HG03175 (cell line): ENCODE measurements around the gene ANKAR.
A peak's percentile ranks its signal among the peaks of the same experiment; 100 is the strongest.
"Not testable (repeated sequence)": the region's sequence is repeated elsewhere in the genome, so short reads cannot be mapped to it uniquely, and the experiment has no call there.

Source experiments
- ATAC-seq: cut with Tn5 transposase; IDR thresholded peaks from one replicate; pipeline ENCODE4 v1.9.1; 2021; ENCODE audit warnings: mild to moderate bottlenecking, moderate library complexity; ENCODE audit not compliant: unreplicated experiment

The ANKAR gene

GRCh38 chr2:189659734-189660133 lies 14.7 kb upstream of the ANKAR start:
- no peak for ATAC-seq

GRCh38 chr2:189660803-189661147 lies 13.7 kb upstream of the ANKAR start:
- no peak for ATAC-seq

GRCh38 chr2:189661148-189661956 lies 13.1 kb upstream of the ANKAR start, which contains the start of gene ASNSD1:
Gene ASNSD1, plus strand, starts transcription at chr2:189661459. Its CDS starts 4,674 bp downstream, at chr2:189666133.
- peak; percentile 94 for ATAC-seq

GRCh38 chr2:189661957-189662321 lies 12.5 kb upstream of the ANKAR start:
- no peak for ATAC-seq

- no peak for ATAC-seq
Observed at GRCh38 chr2:189662669-189663226, 11.7 kb upstream of the ANKAR start.

- ATAC-seq: not testable (repeated sequence)
Observed at GRCh38 chr2:189663319-189663718, 11.2 kb upstream of the ANKAR start.

GRCh38 chr2:189669913-189670312 lies 4.6 kb upstream of the ANKAR start:
- no peak for ATAC-seq

GRCh38 chr2:189673661-189674373 lies 653 bp upstream of the ANKAR start:
- no peak for ATAC-seq

GRCh38 chr2:189676471-189676870 lies 2.0 kb downstream of the ANKAR start:
- ATAC-seq: no peak

GRCh38 chr2:189679226-189679625 lies 4.8 kb downstream of the ANKAR start:
- no peak for ATAC-seq

GRCh38 chr2:189681203-189681602 lies 6.7 kb downstream of the ANKAR start:
- ATAC-seq: no peak

- ATAC-seq: no peak
Observed at GRCh38 chr2:189681903-189682302, 7.4 kb downstream of the ANKAR start.

GRCh38 chr2:189683348-189683747 lies 8.9 kb downstream of the ANKAR start:
- ATAC-seq: no peak

GRCh38 chr2:189684811-189685210 lies 10.3 kb downstream of the ANKAR start:
- no peak for ATAC-seq

GRCh38 chr2:189685540-189686229 lies 11.2 kb downstream of the ANKAR start:
- ATAC-seq: no peak

GRCh38 chr2:189687796-189688195 lies 13.3 kb downstream of the ANKAR start:
- ATAC-seq: not testable (repeated sequence)

- ATAC-seq: no peak
Observed at GRCh38 chr2:189696223-189696622, 21.8 kb downstream of the ANKAR start.

- ATAC-seq: peak; percentile 58
Observed at GRCh38 chr2:189698020-189698887, 23.8 kb downstream of the ANKAR start.

- no peak for ATAC-seq
Observed at GRCh38 chr2:189700681-189701080, 26.2 kb downstream of the ANKAR start.

- ATAC-seq: no peak
Observed at GRCh38 chr2:189702071-189702470, 27.6 kb downstream of the ANKAR start.
